ENCODE data around the gene STAG3.
"Not testable (repeated sequence)": the region's sequence is repeated elsewhere in the genome, so short reads cannot be mapped to it uniquely, and the experiment has no call there.

The STAG3 gene

GRCh38 chr7:100221767-100222444, 44.2 kb downstream of the STAG3 start:
- ATAC-seq, result no peak
- TF ChIP-seq PPARA (CRISPR knock-in tag; IDR thresholded peaks at IDR 0.05; ENCODE audit: borderline replicate concordance), result no peak
- TF ChIP-seq SNAI2 (CRISPR knock-in tag; IDR thresholded peaks at IDR 0.05), result no peak
- TF ChIP-seq, protein P1, sequence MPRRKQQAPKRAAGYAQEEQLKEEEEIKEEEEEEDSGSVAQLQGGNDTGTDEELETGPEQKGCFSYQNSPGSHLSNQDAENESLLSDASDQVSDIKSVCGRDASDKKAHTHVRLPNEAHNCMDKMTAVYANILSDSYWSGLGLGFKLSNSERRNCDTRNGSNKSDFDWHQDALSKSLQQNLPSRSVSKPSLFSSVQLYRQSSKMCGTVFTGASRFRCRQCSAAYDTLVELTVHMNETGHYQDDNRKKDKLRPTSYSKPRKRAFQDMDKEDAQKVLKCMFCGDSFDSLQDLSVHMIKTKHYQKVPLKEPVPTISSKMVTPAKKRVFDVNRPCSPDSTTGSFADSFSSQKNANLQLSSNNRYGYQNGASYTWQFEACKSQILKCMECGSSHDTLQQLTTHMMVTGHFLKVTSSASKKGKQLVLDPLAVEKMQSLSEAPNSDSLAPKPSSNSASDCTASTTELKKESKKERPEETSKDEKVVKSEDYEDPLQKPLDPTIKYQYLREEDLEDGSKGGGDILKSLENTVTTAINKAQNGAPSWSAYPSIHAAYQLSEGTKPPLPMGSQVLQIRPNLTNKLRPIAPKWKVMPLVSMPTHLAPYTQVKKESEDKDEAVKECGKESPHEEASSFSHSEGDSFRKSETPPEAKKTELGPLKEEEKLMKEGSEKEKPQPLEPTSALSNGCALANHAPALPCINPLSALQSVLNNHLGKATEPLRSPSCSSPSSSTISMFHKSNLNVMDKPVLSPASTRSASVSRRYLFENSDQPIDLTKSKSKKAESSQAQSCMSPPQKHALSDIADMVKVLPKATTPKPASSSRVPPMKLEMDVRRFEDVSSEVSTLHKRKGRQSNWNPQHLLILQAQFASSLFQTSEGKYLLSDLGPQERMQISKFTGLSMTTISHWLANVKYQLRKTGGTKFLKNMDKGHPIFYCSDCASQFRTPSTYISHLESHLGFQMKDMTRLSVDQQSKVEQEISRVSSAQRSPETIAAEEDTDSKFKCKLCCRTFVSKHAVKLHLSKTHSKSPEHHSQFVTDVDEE (CRISPR knock-in tag; IDR thresholded peaks at IDR 0.05), result no peak
- TF ChIP-seq ZFP30 (CRISPR knock-in tag; IDR thresholded peaks at IDR 0.05), result no peak
- TF ChIP-seq ZNF8 (CRISPR knock-in tag; IDR thresholded peaks at IDR 0.05), result no peak
- no peak for TF ChIP-seq ISL1 (CRISPR knock-in tag; IDR thresholded peaks at IDR 0.05)
- TF ChIP-seq ARNTL (CRISPR knock-in tag; IDR thresholded peaks at IDR 0.05; ENCODE audit: borderline replicate concordance, low read depth), result no peak
- no peak for TF ChIP-seq BACH2 (CRISPR knock-in tag; IDR thresholded peaks at IDR 0.05; ENCODE audit: borderline replicate concordance)
- no peak for TF ChIP-seq TCF4 (CRISPR knock-in tag; IDR thresholded peaks at IDR 0.05; ENCODE audit: borderline replicate concordance)
- TF ChIP-seq ZC3H10 (CRISPR knock-in tag; IDR thresholded peaks at IDR 0.05), result no peak
- no peak for TF ChIP-seq CSDC2 (CRISPR knock-in tag; IDR thresholded peaks at IDR 0.05)
- TF ChIP-seq RARB (CRISPR knock-in tag; IDR thresholded peaks at IDR 0.05), result no peak
- TF ChIP-seq, protein P2, sequence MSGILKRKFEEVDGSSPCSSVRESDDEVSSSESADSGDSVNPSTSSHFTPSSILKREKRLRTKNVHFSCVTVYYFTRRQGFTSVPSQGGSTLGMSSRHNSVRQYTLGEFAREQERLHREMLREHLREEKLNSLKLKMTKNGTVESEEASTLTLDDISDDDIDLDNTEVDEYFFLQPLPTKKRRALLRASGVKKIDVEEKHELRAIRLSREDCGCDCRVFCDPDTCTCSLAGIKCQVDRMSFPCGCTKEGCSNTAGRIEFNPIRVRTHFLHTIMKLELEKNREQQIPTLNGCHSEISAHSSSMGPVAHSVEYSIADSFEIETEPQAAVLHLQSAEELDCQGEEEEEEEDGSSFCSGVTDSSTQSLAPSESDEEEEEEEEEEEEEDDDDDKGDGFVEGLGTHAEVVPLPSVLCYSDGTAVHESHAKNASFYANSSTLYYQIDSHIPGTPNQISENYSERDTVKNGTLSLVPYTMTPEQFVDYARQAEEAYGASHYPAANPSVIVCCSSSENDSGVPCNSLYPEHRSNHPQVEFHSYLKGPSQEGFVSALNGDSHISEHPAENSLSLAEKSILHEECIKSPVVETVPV (CRISPR knock-in tag; IDR thresholded peaks at IDR 0.05), result no peak
- no peak for TF ChIP-seq TOX (CRISPR knock-in tag; IDR thresholded peaks at IDR 0.05; ENCODE audit: borderline replicate concordance)
- TF ChIP-seq ESRRG (CRISPR knock-in tag; IDR thresholded peaks at IDR 0.05), result no peak

DNA sequence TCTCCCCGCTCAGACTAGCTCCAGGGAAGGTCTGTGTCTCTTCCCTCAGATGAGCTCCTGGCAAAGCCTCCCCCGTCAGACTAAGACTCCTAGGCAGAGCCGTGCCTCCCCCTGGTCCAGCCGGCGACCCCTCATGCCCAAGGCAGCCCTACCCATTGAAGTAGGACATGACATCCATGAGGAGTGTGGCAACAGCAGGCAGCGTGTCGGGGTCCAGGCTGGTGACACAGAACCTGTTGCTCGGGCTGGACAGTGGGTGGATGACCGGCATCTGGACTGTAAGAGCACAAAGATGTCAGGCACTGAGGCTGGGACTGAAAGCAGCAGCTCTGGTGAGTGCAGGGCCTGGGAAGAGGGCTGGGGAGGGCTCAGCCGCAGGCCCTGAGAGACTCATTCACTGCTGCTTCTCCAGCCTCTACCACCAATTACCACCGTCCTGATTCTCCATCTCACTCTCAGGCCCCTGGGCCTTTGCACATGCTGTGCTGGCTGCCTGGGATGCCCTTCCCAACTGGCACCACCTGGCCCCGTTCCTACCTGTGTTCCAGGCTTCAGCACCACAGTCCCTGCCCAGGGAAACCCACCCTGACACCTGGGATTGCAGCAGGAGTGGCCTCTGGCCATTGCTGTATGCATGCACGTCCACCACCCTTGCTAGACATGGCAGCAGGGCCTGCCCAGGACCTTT, 44.9 kb downstream of the STAG3 start:
- no peak for TF ChIP-seq SNAI2 (CRISPR knock-in tag; IDR thresholded peaks at IDR 0.05)
- TF ChIP-seq, protein P3, sequence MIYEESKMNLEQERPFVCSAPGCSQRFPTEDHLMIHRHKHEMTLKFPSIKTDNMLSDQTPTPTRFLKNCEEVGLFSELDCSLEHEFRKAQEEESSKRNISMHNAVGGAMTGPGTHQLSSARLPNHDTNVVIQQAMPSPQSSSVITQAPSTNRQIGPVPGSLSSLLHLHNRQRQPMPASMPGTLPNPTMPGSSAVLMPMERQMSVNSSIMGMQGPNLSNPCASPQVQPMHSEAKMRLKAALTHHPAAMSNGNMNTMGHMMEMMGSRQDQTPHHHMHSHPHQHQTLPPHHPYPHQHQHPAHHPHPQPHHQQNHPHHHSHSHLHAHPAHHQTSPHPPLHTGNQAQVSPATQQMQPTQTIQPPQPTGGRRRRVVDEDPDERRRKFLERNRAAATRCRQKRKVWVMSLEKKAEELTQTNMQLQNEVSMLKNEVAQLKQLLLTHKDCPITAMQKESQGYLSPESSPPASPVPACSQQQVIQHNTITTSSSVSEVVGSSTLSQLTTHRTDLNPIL (CRISPR knock-in tag; IDR thresholded peaks at IDR 0.05; ENCODE audit: low read depth), result no peak
- TF ChIP-seq POU6F1 (CRISPR knock-in tag; IDR thresholded peaks at IDR 0.05; ENCODE audit: borderline replicate concordance, low read depth), result no peak
- ATAC-seq, result no peak

DNA sequence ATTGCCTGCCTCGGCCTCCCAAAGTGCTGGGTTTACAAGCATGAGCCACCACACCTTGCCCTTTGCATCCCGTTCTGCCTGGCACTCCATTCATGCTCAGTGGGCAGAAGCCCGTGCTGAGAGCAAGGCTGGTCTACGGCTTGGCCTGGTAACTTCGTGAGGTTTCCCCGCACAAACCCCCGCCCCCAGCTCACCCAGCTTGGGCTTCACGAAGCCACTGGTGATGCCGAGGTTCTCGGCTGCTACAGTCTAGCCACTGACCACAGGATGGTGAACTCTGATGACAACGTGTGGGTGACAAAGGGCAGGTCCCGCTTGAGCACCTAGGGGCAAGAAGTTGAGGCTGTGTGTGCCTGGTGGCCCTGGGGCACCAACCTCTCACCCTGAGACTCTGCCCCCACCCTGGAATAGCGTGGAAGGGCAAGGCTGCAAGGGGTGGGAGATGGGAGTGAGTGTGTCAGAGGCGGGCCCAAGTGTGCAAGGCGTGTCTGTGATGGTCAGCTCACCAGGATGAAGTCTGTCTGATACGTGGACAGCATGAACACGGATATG, 45.7 kb downstream of the STAG3 start:
- not testable (repeated sequence) for ATAC-seq

DNA sequence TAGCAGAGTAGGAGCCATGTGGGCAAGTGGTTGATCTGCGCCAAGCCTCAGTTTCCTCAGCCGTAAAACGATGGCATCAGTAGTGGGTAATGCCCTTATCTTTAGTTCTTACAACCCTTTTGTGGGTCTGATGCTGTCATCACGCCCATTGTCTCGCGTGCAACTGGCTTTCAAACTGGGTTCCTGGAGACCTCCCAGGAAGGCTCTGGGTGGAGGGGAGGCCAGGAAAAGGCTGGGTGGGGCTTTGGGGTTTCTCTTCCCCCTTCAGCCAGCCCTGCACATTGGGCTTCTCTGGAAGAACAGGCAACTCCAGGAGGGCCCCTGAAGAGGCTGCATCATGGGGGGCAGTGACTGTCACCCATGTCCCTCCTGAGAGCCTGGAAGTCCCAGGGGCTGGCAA, 47.2 kb downstream of the STAG3 start:
- ATAC-seq, result not testable (repeated sequence)

GRCh38 chr7:100234660-100235317, 57.1 kb downstream of the STAG3 start:
- ATAC-seq, result not testable (repeated sequence)

DNA sequence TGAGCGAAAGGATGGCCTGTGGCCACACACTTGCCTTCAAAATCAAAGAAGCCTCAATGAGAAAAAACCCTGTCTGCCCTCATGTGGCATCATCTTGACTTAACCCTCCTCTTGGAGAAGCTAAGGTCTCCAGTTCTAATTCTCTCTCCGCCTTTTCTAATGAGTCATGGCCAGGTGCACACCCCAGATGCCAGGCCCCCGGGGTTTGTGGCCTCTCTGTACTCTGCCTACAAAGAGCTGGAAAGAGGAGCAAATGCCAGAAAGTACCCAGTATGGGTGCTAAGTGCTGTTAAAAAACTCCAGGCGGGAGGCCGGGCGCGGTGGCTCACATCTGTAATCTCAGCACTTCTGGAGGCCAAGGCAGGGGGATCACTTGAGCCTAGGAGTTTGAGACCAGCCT, 62.3 kb downstream of the STAG3 start:
- ATAC-seq, result not testable (repeated sequence)

GRCh38 chr7:100243385-100243784, 65.7 kb downstream of the STAG3 start:
- not testable (repeated sequence) for ATAC-seq

DNA sequence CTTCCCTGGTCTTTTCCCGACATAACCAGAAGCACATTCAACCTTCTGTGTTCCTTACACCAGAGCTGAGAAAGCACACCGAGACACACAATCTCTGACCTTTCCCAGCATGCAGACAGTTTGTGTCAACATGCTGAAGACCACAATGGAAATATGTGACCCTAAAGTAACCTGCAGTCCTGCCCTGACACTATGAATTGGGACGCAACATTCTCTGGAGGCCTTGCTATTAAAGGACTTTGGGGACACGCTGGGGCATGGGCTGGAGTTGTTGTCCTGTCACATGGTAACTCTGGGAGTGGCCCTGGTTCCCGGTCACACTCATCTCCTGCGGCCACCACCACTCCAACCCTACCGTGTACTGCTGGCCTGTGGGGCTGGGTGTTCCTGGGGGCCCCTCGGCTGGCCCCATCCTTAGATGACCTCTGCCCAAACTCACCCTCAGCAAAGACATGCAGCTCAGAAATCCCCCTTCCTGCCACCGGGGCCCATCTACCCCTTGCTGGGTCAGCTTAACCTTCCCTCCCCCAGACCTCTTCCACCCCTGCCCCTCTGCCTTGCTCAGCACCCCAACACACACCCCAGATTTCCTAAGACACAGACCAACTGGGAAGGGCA, 67.4 kb downstream of the STAG3 start:
- not testable (repeated sequence) for ATAC-seq

GRCh38 chr7:100246121-100246864, 68.6 kb downstream of the STAG3 start:
- ATAC-seq, result not testable (repeated sequence)

DNA sequence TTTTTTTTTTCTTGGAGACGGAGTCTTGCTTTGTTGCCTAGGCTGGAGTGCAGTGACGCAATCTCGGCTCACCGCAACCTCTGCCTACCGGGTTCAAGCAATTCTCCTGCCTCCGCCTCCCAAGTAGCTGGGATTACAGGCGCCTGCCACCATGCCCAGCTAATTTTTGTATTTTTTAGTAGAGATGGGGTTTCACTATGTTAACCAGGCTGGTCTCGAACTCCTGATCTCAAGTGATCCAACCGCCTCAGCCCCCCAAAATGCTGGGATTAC, 69.1 kb downstream of the STAG3 start:
- ATAC-seq, result not testable (repeated sequence)
